HL-60 (cell line): Measurements from ENCODE around the gene EDC3.

Experiments used
- DNase-seq, 2 experiments: peaks; one replicate each; pipeline ENCODE4 v3.0.0-alpha.2; 2010 to 2020; ENCODE audit warnings: low read depth in 1 of 2, low spot score in 1 of 2
- H3K27ac ChIP-seq: fragments of 250-450 bp; sonication (Bioruptor Pico); replicated peaks from 2 replicates; pipeline ENCODE4 v1.5.1; 2020; ENCODE audit warnings: mild to moderate bottlenecking, moderate library complexity
- H3K27me3 ChIP-seq: fragments of 250-450 bp; sonication (Bioruptor Pico); 2 replicates; pipeline ENCODE4 v1.5.1; 2021; ENCODE audit warnings: mild to moderate bottlenecking, moderate library complexity; ENCODE audit not compliant: insufficient read depth, poor library complexity, severe bottlenecking
- H3K4me3 ChIP-seq: replicated peaks from 2 replicates; pipeline ENCODE4 v1.5.1; 2011; ENCODE audit warnings: mild to moderate bottlenecking, control low read depth, low read length; ENCODE audit not compliant: insufficient read depth
- CTCF ChIP-seq: IDR thresholded peaks from one replicate; pipeline ENCODE4 v1.5.1; 2011; ENCODE audit warnings: low read length, control low read depth, inconsistent platforms; ENCODE audit not compliant: insufficient read depth
- GABPA ChIP-seq: IDR thresholded peaks from 2 replicates; pipeline ENCODE4 v1.6.1; 2012; ENCODE audit warnings: low read depth
- POLR2AphosphoS5 ChIP-seq: IDR thresholded peaks from 2 replicates; pipeline ENCODE4 v1.6.1; 2012; ENCODE audit warnings: low read depth
- REST ChIP-seq: IDR thresholded peaks from 2 replicates; pipeline ENCODE4 v1.6.1; 2012; ENCODE audit warnings: low read depth; ENCODE audit not compliant: insufficient replicate concordance
- SPI1 ChIP-seq: IDR thresholded peaks from 2 replicates; pipeline ENCODE4 v1.6.1; 2012; ENCODE audit warnings: low read depth, mild to moderate bottlenecking, borderline replicate concordance

Gene EDC3

GRCh38 chr15:74589826-74590225, 106.0 kb downstream of the EDC3 start:
- Histone ChIP-seq H3K27ac (no peak overlapping the region), H3K27me3 (no peaks in the 10 kb centered on the region), H3K4me3 (no peak overlapping the region)
- DNase-seq = no peak
- TF ChIP-seq CTCF (no peak), SPI1 (no peak), REST (no peak)

GRCh38 chr15:74585857-74586256, 110.0 kb downstream of the EDC3 start:
- no peak for DNase-seq
- Histone ChIP-seq H3K27ac (no peak overlapping the region), H3K4me3 (no peak overlapping the region), H3K27me3 (no peaks in the 10 kb centered on the region)
- TF ChIP-seq CTCF (no peak), REST (no peak), GABPA (no peak), SPI1 (no peak), POLR2AphosphoS5 (no peak)

GRCh38 chr15:74585191-74585590, 110.6 kb downstream of the EDC3 start:
- Histone ChIP-seq H3K27me3 (no peaks in the 10 kb centered on the region), H3K4me3 (no peak overlapping the region), H3K27ac (no peak overlapping the region)
- TF ChIP-seq REST (no peak), POLR2AphosphoS5 (no peak), SPI1 (no peak), GABPA (no peak), CTCF (no peak)
- DNase-seq = no peak
